SK-N-SH treated with all-trans-retinoic acid at 6 μM for 48 hours (cell line): ENCODE measurements around the gene FLOT2.

Experiments used
- ZFP3 ChIP-seq: fragments of 250-450 bp; sonication (Bioruptor Pico); IDR thresholded peaks from 2 replicates; pipeline ENCODE4 v1.5.0; 2020; ENCODE audit warnings: mild to moderate bottlenecking, moderate library complexity
- ZNF565 ChIP-seq: fragments of 450-650 bp; formaldehyde crosslinking; conservative IDR thresholded peaks from 2 replicates; pipeline ENCODE4 v1.5.0; 2020; ENCODE audit warnings: low read depth, mild to moderate bottlenecking, moderate library complexity
- ZNF8 ChIP-seq: fragments of 450-650 bp; formaldehyde crosslinking; IDR thresholded peaks from 2 replicates; pipeline ENCODE4 v1.5.0; 2020; ENCODE audit warnings: mild to moderate bottlenecking, moderate library complexity
- TF ChIP-seq, protein P1 (sequence below): fragments of 250-450 bp; sonication (Bioruptor Pico); IDR thresholded peaks from 2 replicates; pipeline ENCODE4 v1.8.0; 2020; ENCODE audit warnings: mild to moderate bottlenecking, moderate library complexity, borderline replicate concordance

DNA sequence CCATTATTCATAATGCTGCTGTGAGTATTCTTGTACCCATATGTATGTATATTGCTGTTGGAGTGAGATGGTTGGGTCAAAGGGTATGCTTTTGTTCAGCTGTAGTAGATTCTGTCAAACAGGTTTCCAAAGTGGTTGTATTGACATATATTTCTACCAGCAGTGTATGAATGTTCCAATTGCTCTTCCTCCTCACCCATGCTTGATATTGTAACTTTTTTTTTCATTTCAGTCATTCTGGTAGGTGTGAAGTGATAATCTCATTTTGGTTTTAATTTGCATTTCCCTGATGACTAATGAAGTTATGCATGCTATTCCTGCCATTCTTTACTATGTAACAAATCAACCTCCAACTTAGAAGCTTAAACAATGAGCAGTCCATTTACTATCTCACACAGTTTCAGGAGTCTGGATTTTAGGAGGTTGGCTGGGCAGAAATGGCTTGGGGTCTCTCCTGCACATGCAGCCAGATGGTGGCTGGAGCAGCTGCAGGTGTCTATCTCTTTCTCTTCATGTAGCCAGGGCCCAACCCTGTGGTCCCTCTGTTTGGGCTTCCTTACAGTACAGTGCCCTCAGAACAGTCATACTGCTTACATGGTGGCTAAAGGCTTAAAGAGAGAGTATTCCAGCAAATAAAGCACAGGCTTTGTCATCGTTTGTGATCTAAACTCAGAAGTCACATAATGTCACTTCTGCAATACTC lies 21.5 kb downstream of the FLOT2 start:
- TF ChIP-seq ZNF8 (CRISPR knock-in tag), result no peak
- TF ChIP-seq, protein P1, sequence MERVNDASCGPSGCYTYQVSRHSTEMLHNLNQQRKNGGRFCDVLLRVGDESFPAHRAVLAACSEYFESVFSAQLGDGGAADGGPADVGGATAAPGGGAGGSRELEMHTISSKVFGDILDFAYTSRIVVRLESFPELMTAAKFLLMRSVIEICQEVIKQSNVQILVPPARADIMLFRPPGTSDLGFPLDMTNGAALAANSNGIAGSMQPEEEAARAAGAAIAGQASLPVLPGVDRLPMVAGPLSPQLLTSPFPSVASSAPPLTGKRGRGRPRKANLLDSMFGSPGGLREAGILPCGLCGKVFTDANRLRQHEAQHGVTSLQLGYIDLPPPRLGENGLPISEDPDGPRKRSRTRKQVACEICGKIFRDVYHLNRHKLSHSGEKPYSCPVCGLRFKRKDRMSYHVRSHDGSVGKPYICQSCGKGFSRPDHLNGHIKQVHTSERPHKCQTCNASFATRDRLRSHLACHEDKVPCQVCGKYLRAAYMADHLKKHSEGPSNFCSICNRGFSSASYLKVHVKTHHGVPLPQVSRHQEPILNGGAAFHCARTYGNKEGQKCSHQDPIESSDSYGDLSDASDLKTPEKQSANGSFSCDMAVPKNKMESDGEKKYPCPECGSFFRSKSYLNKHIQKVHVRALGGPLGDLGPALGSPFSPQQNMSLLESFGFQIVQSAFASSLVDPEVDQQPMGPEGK (CRISPR knock-in tag), result no peak
- TF ChIP-seq ZNF565 (CRISPR knock-in tag), result no peak
- no peak for TF ChIP-seq ZFP3 (CRISPR knock-in tag)
